CD14-positive monocyte (primary cell): ENCODE data around the gene APOL2. TPM values are rescaled to one million over a fixed set of nuclear protein-coding genes. Genes with fewer than 3 reads are reported as not detected.

Experiments used
- DNase-seq, 3 donors: peaks; one replicate each; pipeline ENCODE4 v3.0.0-alpha.2; 2011 to 2022
- H2AFZ ChIP-seq: 2 replicates; pipeline ENCODE4 v1.6.0; 2012; ENCODE audit warnings: mild to moderate bottlenecking, low read depth, low read length, inconsistent platforms; ENCODE audit not compliant: insufficient read depth, poor library complexity, severe bottlenecking
- H3K27ac ChIP-seq, 2 donors: 1 replicate in 1 of 2; 2 replicates in 1 of 2; pipeline ENCODE4 v1.5.1; 2012 to 2013; ENCODE audit warnings: low read length in 2 of 2, control low read depth in 1 of 2, inconsistent platforms in 1 of 2, low read depth in 1 of 2, mild to moderate bottlenecking in 1 of 2
- H3K27me3 ChIP-seq, 2 donors: one replicate each; pipeline versions ENCODE4 v1.6.0 to v1.6.1; 2011 to 2013; ENCODE audit warnings: low read length in 2 of 2; ENCODE audit not compliant: control insufficient read depth in 2 of 2, insufficient read depth in 2 of 2
- H3K36me3 ChIP-seq, 2 donors: replicated peaks in 1 of 2; 1 replicate in 1 of 2; 2 replicates in 1 of 2; pipeline versions ENCODE4 v1.5.1 to v1.6.1; 2012 to 2013; ENCODE audit warnings: low read length in 2 of 2, control low read depth in 1 of 2, inconsistent platforms in 1 of 2, mild to moderate bottlenecking in 1 of 2; ENCODE audit not compliant: insufficient read depth in 2 of 2, control insufficient read depth in 1 of 2
- H3K4me1 ChIP-seq, 2 donors: 1 replicate in 1 of 2; 2 replicates in 1 of 2; pipeline versions ENCODE4 v1.5.1 to v1.6.1; 2012 to 2013; ENCODE audit warnings: low read length in 2 of 2, control low read depth in 1 of 2, inconsistent platforms in 1 of 2, mild to moderate bottlenecking in 1 of 2, moderate library complexity in 1 of 2; ENCODE audit not compliant: insufficient read depth in 2 of 2, control insufficient read depth in 1 of 2
- H3K4me2 ChIP-seq: replicated peaks from 2 replicates; pipeline ENCODE3; 2012; ENCODE audit warnings: low read length, moderate library complexity, mild to moderate bottlenecking; ENCODE audit not compliant: poor library complexity, severe bottlenecking; ENCODE audit errors: extremely low read depth
- H3K4me3 ChIP-seq, 3 experiments: fragments of 200-600 bp in 1 of 3; sonication (generic) in 1 of 3; replicated peaks in 1 of 3; 1 replicate in 2 of 3; 2 replicates in 1 of 3; pipeline ENCODE4 v1.5.1; 2011 to 2013; ENCODE audit warnings: low read length in 3 of 3, mild to moderate bottlenecking in 3 of 3, control low read depth in 2 of 3, low read depth in 2 of 3, inconsistent platforms in 1 of 3, moderate library complexity in 1 of 3
- H3K79me2 ChIP-seq: 2 replicates; pipeline ENCODE4 v1.6.0; 2012; ENCODE audit warnings: mild to moderate bottlenecking, control low read depth, inconsistent platforms, low read length, moderate library complexity; ENCODE audit not compliant: insufficient read depth
- H3K9ac ChIP-seq: 2 replicates; pipeline ENCODE4 v1.6.0; 2017; ENCODE audit warnings: low read length, mild to moderate bottlenecking; ENCODE audit not compliant: insufficient read depth, poor library complexity, severe bottlenecking
- H3K9me3 ChIP-seq, 2 donors: replicated peaks in 1 of 2; 1 replicate in 1 of 2; 2 replicates in 1 of 2; pipeline versions ENCODE4 v1.5.1 to v1.6.1; 2012 to 2013; ENCODE audit warnings: low read length in 2 of 2, control low read depth in 1 of 2; ENCODE audit not compliant: control insufficient read depth in 1 of 2, insufficient read depth in 1 of 2
- H4K20me1 ChIP-seq: 2 replicates; pipeline ENCODE4 v1.6.0; 2012; ENCODE audit warnings: mild to moderate bottlenecking, low read length, control low read depth, moderate library complexity; ENCODE audit not compliant: insufficient read depth
- H3K27ac Mint-ChIP-seq, 7 donors: one replicate each; pipeline ENCODE4 v1.8.0; 2020; ENCODE audit warnings: mild to moderate bottlenecking in 7 of 7, mixed read lengths in 7 of 7, moderate library complexity in 6 of 7, inconsistent platforms in 2 of 7
- H3K27me3 Mint-ChIP-seq, 3 donors: one replicate each; pipeline ENCODE4 v1.8.0; 2021 to 2022; ENCODE audit warnings: low read depth in 3 of 3, mild to moderate bottlenecking in 3 of 3, mixed read lengths in 3 of 3, moderate library complexity in 3 of 3, inconsistent platforms in 1 of 3
- H3K36me3 Mint-ChIP-seq, 2 donors: one replicate each; pipeline ENCODE4 v1.8.0; 2020; ENCODE audit warnings: mixed read lengths in 2 of 2, inconsistent platforms in 1 of 2, mild to moderate bottlenecking in 1 of 2
- H3K4me1 Mint-ChIP-seq: one replicate; pipeline ENCODE4 v1.8.0; 2020; ENCODE audit warnings: mild to moderate bottlenecking, mixed read lengths
- H3K4me3 Mint-ChIP-seq, 2 donors: one replicate each; pipeline ENCODE4 v1.8.0; 2020; ENCODE audit warnings: mild to moderate bottlenecking in 2 of 2, mixed read lengths in 2 of 2, moderate library complexity in 1 of 2
- H3K9me3 Mint-ChIP-seq, 7 donors: one replicate each; pipeline ENCODE4 v1.8.0; 2020 to 2022; ENCODE audit warnings: mixed read lengths in 7 of 7, mild to moderate bottlenecking in 6 of 7, moderate library complexity in 6 of 7, inconsistent platforms in 2 of 7
- WGBS: methylation state at CpG from one replicate; pipeline ENCODE4 v1.1.5; 2013; ENCODE audit warnings: missing lambda C conversion rate; ENCODE audit not compliant: insufficient coverage; 5-methylcytosine and 5-hydroxymethylcytosine counted together
- intact Hi-C, 2 donors: fragments of 100-400 bp; cut with micrococcal nuclease; formaldehyde crosslinking; loops; one replicate each; pipeline versions ENCODE4 v1.15.0 to v1.15.1; 2023
- polyA plus RNA-seq, 3 donors: library from polyadenylated mRNA; depleted of rRNA in 1 of 3; unstranded in 2 of 3; stranded (reverse) in 1 of 3; fragments of 300-500 nt in 2 of 3; fragments of >200 nt in 1 of 3; fragmentation: Illumina TruSeq in 2 of 3; gene quantifications; 1 replicate in 2 of 3; 2 replicates in 1 of 3; pipeline ENCODE4 v1.2.3, GENCODE V29; 2012 to 2021
- TF ChIP-seq, protein P1 (sequence below): fragments of 200-600 bp; IDR thresholded peaks from one replicate; pipeline ENCODE4 v1.8.0; 2022; ENCODE audit warnings: antibody characterized with exemption, mild to moderate bottlenecking

APOL2 gene
- polyA plus RNA-seq, 3 donors, result 12.6 to 47.0 (median 13.2) TPM

DNA sequence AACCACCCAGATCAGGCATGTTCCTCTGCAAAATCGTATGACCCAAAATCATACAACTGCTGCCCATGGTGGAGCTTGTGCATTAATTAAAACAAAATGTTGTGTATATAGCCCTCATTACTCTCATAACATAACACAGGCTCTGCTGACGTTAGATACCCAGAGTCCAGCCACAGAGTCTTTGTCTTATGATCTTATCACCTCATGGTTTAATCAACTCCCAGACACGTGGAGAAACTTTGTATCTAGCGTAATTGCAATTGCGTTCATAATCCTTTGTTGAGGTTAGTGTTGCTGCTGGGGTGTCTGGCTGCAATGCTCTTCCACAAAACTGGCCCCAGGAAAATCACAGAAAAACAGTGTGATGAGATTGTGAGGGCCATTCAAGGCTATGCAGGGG, 8.6 kb upstream of the APOL2 start:
- Histone ChIP-seq H3K9ac (no peak overlapping the region), H3K27me3 (no peaks in the 10 kb centered on the region), H3K9me3 (no peaks in the 10 kb centered on the region), H2AFZ (no peak overlapping the region), H3K27ac (no peak overlapping the region), H3K4me1 (peaks cover 5 to 7% of the 10 kb centered on the region in 2 donors), H3K4me3 (no peak overlapping the region), H3K4me2 (no peak overlapping the region), H3K36me3 (no peaks in the 10 kb centered on the region), H4K20me1 (no peaks in the 10 kb centered on the region), H3K79me2 (no peaks in the 10 kb centered on the region)
- intact Hi-C loops, result no loop called here
- Mint-ChIP-seq H3K27me3 (peaks cover 0 to 3% (median 2%) of the 10 kb centered on the region in 3 donors), H3K9me3 (peaks cover 0 to 10% (median 1%) of the 10 kb centered on the region in 7 donors), H3K4me3 (no peak overlapping the region), H3K4me1 (peaks cover 6% of the 10 kb centered on the region), H3K27ac (no peak overlapping the region), H3K36me3 (no peaks in the 10 kb centered on the region)
- TF ChIP-seq, protein P1, sequence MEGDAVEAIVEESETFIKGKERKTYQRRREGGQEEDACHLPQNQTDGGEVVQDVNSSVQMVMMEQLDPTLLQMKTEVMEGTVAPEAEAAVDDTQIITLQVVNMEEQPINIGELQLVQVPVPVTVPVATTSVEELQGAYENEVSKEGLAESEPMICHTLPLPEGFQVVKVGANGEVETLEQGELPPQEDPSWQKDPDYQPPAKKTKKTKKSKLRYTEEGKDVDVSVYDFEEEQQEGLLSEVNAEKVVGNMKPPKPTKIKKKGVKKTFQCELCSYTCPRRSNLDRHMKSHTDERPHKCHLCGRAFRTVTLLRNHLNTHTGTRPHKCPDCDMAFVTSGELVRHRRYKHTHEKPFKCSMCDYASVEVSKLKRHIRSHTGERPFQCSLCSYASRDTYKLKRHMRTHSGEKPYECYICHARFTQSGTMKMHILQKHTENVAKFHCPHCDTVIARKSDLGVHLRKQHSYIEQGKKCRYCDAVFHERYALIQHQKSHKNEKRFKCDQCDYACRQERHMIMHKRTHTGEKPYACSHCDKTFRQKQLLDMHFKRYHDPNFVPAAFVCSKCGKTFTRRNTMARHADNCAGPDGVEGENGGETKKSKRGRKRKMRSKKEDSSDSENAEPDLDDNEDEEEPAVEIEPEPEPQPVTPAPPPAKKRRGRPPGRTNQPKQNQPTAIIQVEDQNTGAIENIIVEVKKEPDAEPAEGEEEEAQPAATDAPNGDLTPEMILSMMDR, result no peak
- DNase-seq, result no peak
- no CpG with 5 or more reads among the region's 5 CpGs for WGBS

- no peak overlapping the region for H3K9ac ChIP-seq
- no peak overlapping the region for H3K4me3 Mint-ChIP-seq
- 100% methylated on average over 2 of the region's 3 CpGs for WGBS
- H3K4me3 ChIP-seq, result no peak overlapping the region
- H3K9me3 Mint-ChIP-seq, result peaks cover 0 to 11% (median 5%) of the 10 kb centered on the region in 7 donors
- no peaks in the 10 kb centered on the region for H3K9me3 ChIP-seq
- no peak overlapping the region for H3K4me2 ChIP-seq
- H3K27me3 Mint-ChIP-seq, result peaks cover 0 to 4% (median 3%) of the 10 kb centered on the region in 3 donors
- no peak for DNase-seq
- H3K36me3 Mint-ChIP-seq, result no peaks in the 10 kb centered on the region
- H3K4me1 Mint-ChIP-seq, result no peaks in the 10 kb centered on the region
- no peaks in the 10 kb centered on the region for H3K4me1 ChIP-seq
- no peaks in the 10 kb centered on the region for H3K79me2 ChIP-seq
- no peak overlapping the region for H2AFZ ChIP-seq
- no peak overlapping the region for H3K27ac ChIP-seq
- no peaks in the 10 kb centered on the region for H4K20me1 ChIP-seq
- H3K27me3 ChIP-seq, result no peaks in the 10 kb centered on the region
- H3K27ac Mint-ChIP-seq, result no peak overlapping the region
- intact Hi-C loops, result no loop called here
- no peaks in the 10 kb centered on the region for H3K36me3 ChIP-seq
- TF ChIP-seq, protein P1, result no peak
These were observed 7.4 kb upstream of the APOL2 start for GRCh38 chr22:36246718-36247117.
